CMK (cell line): ENCODE measurements around the gene DNAJC8.
A peak's percentile ranks its signal among the peaks of the same experiment; 100 is the strongest.

ENCODE experiments used
- DNase-seq: peaks from one replicate; pipeline ENCODE4 v3.0.0-alpha.2; 2010; ENCODE audit warnings: low read depth

The DNAJC8 gene

GRCh38 chr1:28232558-28233263 lies at the start of gene DNAJC8:
Gene DNAJC8 (minus strand): TSS chr1:28233029. CDS start chr1:28232998, 31 bp downstream.
- DNase-seq: peak; percentile 89

- DNase-seq: no peak
These were observed 49.0 kb upstream of the DNAJC8 start for GRCh38 chr1:28281608-28282425.

- no peak for DNase-seq
These were observed 48.1 kb upstream of the DNAJC8 start for GRCh38 chr1:28280977-28281381.

- DNase-seq: no peak
These were observed 47.7 kb upstream of the DNAJC8 start for GRCh38 chr1:28280501-28280900.

- DNase-seq: no peak
These were observed 46.9 kb upstream of the DNAJC8 start for GRCh38 chr1:28279721-28280120.

GRCh38 chr1:28278763-28279162 lies 45.9 kb upstream of the DNAJC8 start:
- no peak for DNase-seq

GRCh38 chr1:28273216-28273860 lies 40.5 kb upstream of the DNAJC8 start:
- DNase-seq: no peak

- no peak for DNase-seq
These were observed 39.5 kb upstream of the DNAJC8 start for GRCh38 chr1:28272215-28272852.

GRCh38 chr1:28269529-28269928 lies 36.7 kb upstream of the DNAJC8 start:
- no peak for DNase-seq

- no peak for DNase-seq
These were observed 34.8 kb upstream of the DNAJC8 start for GRCh38 chr1:28267633-28268032.

- DNase-seq: no peak
These were observed 34.1 kb upstream of the DNAJC8 start for GRCh38 chr1:28266920-28267322.

- no peak for DNase-seq
These were observed 32.7 kb upstream of the DNAJC8 start for GRCh38 chr1:28265577-28265976.

GRCh38 chr1:28264897-28265296 lies 32.1 kb upstream of the DNAJC8 start:
- DNase-seq: no peak

- no peak for DNase-seq
These were observed 28.0 kb upstream of the DNAJC8 start for GRCh38 chr1:28260803-28261174.

GRCh38 chr1:28259934-28260802 lies 27.3 kb upstream of the DNAJC8 start:
- DNase-seq: peak; percentile 78

- DNase-seq: peak; percentile 93
These were observed 26.6 kb upstream of the DNAJC8 start, which contains the start of gene SESN2 for GRCh38 chr1:28259252-28259933. Gene SESN2 (plus strand): TSS chr1:28259518. CDS start chr1:28259848, 330 bp downstream.

- DNase-seq: no peak
These were observed 25.9 kb upstream of the DNAJC8 start for GRCh38 chr1:28258628-28259251.

- no peak for DNase-seq
These were observed 24.9 kb upstream of the DNAJC8 start for GRCh38 chr1:28257736-28258135.

GRCh38 chr1:28256197-28256827 lies 23.5 kb upstream of the DNAJC8 start:
- DNase-seq: no peak

- no peak for DNase-seq
These were observed 17.1 kb upstream of the DNAJC8 start for GRCh38 chr1:28249866-28250295.
